ENCODE data around the gene ASF1A.

ASF1A gene

DNA sequence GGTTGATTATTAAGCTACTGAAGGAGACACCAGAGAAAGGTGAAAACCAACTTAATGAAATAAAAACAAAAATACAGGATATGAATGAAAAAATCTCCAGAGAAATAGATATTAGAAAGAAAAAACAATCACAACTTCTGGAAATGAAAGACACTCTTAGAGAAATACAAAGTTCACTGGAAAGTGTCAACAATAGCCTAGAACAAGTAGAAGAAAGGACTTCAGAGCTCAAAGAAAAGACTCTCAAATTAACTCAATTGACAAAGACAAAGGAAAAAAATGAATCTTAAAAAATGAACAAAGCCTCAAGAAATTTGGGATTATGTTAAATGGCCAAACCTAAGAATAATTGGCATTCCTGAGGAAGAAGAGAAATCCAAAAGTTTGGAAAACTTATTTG lies 51.3 kb downstream of the ASF1A start:
- Histone ChIP-seq H3K9me3 (ENCODE audit: insufficient read depth, low read depth, low read length) (peaks cover 19% of the 10 kb centered on the region), H3K4me3 (ENCODE audit: low read length) (no peak overlapping the region), H3K36me3 (ENCODE audit: insufficient read depth, low read depth, low read length) (no peaks in the 10 kb centered on the region), H3K4me1 (ENCODE audit: insufficient read depth, low read length) (no peaks in the 10 kb centered on the region), H3K27ac (ENCODE audit: low read length) (no peak overlapping the region), H3K27me3 (ENCODE audit: insufficient read depth, low read length) (no peaks in the 10 kb centered on the region), H3K9ac (ENCODE audit: low read depth, low read length) (no peak overlapping the region)

DNA sequence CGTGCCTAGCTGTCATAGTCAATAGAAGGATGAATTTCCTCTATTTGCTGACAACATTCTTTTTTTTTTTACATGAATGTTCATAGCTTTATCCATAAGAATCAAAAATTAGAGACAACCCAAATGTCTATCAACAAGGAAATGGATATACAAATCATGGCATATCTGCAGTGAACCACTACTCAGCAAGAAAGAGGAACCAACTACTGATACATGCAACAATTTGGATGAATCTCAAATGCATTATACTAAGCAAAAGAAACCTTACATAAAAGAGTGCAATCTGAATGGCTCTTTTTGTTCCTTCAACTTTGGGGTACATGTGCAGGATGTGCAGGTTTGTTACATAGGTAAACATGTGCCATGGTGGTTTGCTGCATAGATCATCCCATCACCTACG lies 58.7 kb downstream of the ASF1A start:
- H3K9ac ChIP-seq (ENCODE audit: low read depth, low read length) = no peak overlapping the region
- H3K27ac ChIP-seq (ENCODE audit: low read length) = no peak overlapping the region
- no peaks in the 10 kb centered on the region for H3K36me3 ChIP-seq (ENCODE audit: insufficient read depth, low read depth, low read length)
- H3K4me3 ChIP-seq (ENCODE audit: low read length) = no peak overlapping the region
- H3K27me3 ChIP-seq (ENCODE audit: insufficient read depth, low read length) = no peaks in the 10 kb centered on the region
- H3K4me1 ChIP-seq (ENCODE audit: insufficient read depth, low read length) = no peaks in the 10 kb centered on the region
- H3K9me3 ChIP-seq (ENCODE audit: insufficient read depth, low read depth, low read length) = no peaks in the 10 kb centered on the region

DNA sequence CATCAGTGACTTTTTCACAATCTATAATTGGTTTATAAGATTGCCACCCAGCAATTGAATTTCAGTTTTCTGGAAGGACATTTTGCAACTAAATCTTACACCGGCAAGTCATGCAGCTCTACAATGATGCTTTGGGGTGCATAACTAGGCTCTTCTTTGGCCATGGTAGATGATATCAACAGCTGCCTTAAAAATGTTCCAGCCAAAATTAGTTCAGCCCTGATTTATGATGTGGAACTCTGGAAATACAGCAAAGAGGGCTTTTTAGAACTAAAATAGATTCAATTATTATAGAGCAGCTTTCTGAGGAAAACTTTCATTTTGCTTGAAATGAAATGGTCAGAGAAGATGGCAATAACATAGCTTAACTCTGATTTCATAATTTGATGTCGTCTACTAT lies 59.4 kb downstream of the ASF1A start:
- no peaks in the 10 kb centered on the region for H3K4me1 ChIP-seq (ENCODE audit: insufficient read depth, low read length)
- H3K9ac ChIP-seq (ENCODE audit: low read depth, low read length) = no peak overlapping the region
- no peak overlapping the region for H3K4me3 ChIP-seq (ENCODE audit: low read length)
- H3K9me3 ChIP-seq (ENCODE audit: insufficient read depth, low read depth, low read length) = no peaks in the 10 kb centered on the region
- H3K27me3 ChIP-seq (ENCODE audit: insufficient read depth, low read length) = no peaks in the 10 kb centered on the region
- no peaks in the 10 kb centered on the region for H3K36me3 ChIP-seq (ENCODE audit: insufficient read depth, low read depth, low read length)
- no peak overlapping the region for H3K27ac ChIP-seq (ENCODE audit: low read length)

Measured in iPS-20b (cell line).